HepG2 (cell line): ENCODE measurements around the gene ANO3. TPM values are rescaled to one million over a fixed set of nuclear protein-coding genes. Genes with fewer than 3 reads are reported as not detected.

Source experiments
- ATAC-seq: fragments of 200-7000 bp; cut with Tn5 transposase; 3 replicates; pipeline ENCODE4 v1.9.1; 2020; ENCODE audit warnings: mild to moderate bottlenecking, moderate library complexity
- BruUV-seq: library from RNA; stranded (reverse); fragments of 400-500 nt; replicated peaks from 2 replicates; lab custom pipeline; 2021; lab: Mats Ljungman, UMichigan
- CTCF ChIA-PET: fragments of 300-600 bp; formaldehyde crosslinking; extraction: SDS; loops from one replicate; lab custom pipeline; 2021; ENCODE audit warnings: low total read pairs, inconsistent platforms, low intra/inter-chr PET ratio; lab: Yijun Ruan, JAX
- POLR2A ChIA-PET: fragments of 350-600 bp; sonication (Branson Sonifier 250); formaldehyde crosslinking; loops from one replicate; lab custom pipeline; 2020; ENCODE audit warnings: antibody characterized with exemption, inconsistent platforms; lab: Yijun Ruan, JAX
- DNase-seq: peaks from one replicate; pipeline ENCODE4 v3.0.0-alpha.2; 2015; ENCODE audit warnings: low spot score
- FAIRE-seq: peaks from 3 replicates; lab custom pipeline; 2011; peaks lifted over from hg19 to GRCh38; lab: Jason Lieb, UNC
- H2AFZ ChIP-seq: one replicate; pipeline ENCODE4 v1.6.1; 2011; ENCODE audit warnings: low read length, inconsistent platforms
- H3K27ac ChIP-seq: fragments of 300-600 bp; 3 replicates; pipeline ENCODE4 v1.8.0; 2011; ENCODE audit warnings: mixed run types, mild to moderate bottlenecking, mixed read lengths, low read length, inconsistent platforms; ENCODE audit not compliant: insufficient read depth; ENCODE audit errors: extremely low read length
- H3K27me3 ChIP-seq, 2 experiments: fragments of 200-600 bp in 1 of 2; 2 replicates in 1 of 2; 3 replicates in 1 of 2; pipeline versions ENCODE4 v1.6.0 to v1.8.0; 2011; ENCODE audit warnings: low read length in 2 of 2, mild to moderate bottlenecking in 2 of 2, moderate library complexity in 2 of 2, inconsistent platforms in 1 of 2; ENCODE audit not compliant: insufficient read depth in 2 of 2, control insufficient read depth in 1 of 2
- H3K36me3 ChIP-seq, 2 experiments: fragments of 200-600 bp in 1 of 2; replicated peaks in 1 of 2; 2 replicates in 1 of 2; 3 replicates in 1 of 2; pipeline versions ENCODE4 v1.5.1 to v1.8.0; 2011; ENCODE audit warnings: low read length in 2 of 2, inconsistent platforms in 1 of 2; ENCODE audit not compliant: insufficient read depth in 2 of 2, control insufficient read depth in 1 of 2
- H3K4me1 ChIP-seq: 2 replicates; pipeline ENCODE4 v1.5.1; 2012; ENCODE audit warnings: low read length, inconsistent platforms; ENCODE audit not compliant: insufficient read depth
- H3K4me2 ChIP-seq: 2 replicates; pipeline ENCODE4 v1.6.0; 2011; ENCODE audit warnings: low read depth, low read length, inconsistent platforms
- H3K4me3 ChIP-seq, 3 experiments: fragments of 200-600 bp in 1 of 3; sonication (generic), shearing (Covaris generic) in 1 of 3; replicated peaks in 1 of 3; 2 replicates each; pipeline ENCODE4 v1.5.1; 2011 to 2016; ENCODE audit warnings: low read length in 3 of 3, inconsistent platforms in 2 of 3, low read depth in 2 of 3, mild to moderate bottlenecking in 2 of 3, control low read depth in 1 of 3, mixed read lengths in 1 of 3; ENCODE audit not compliant: insufficient read depth in 1 of 3
- H3K79me2 ChIP-seq: one replicate; pipeline ENCODE4 v1.6.1; 2011; ENCODE audit warnings: low read length, inconsistent platforms; ENCODE audit not compliant: insufficient read depth
- H3K9ac ChIP-seq: 2 replicates; pipeline ENCODE4 v1.6.0; 2011; ENCODE audit warnings: mild to moderate bottlenecking, low read depth, low read length, inconsistent platforms; ENCODE audit not compliant: insufficient read depth
- H3K9me3 ChIP-seq: 2 replicates; pipeline ENCODE4 v1.5.1; 2012; ENCODE audit warnings: mild to moderate bottlenecking, low read length
- H4K20me1 ChIP-seq: 2 replicates; pipeline ENCODE4 v1.6.0; 2011; ENCODE audit warnings: inconsistent platforms, mild to moderate bottlenecking, low read length, moderate library complexity; ENCODE audit not compliant: insufficient read depth
- CHCHD3 ChIP-seq: sonication (generic); formaldehyde crosslinking; IDR thresholded peaks from 2 replicates; pipeline ENCODE4 v1.8.0; 2022; ENCODE audit warnings: mild to moderate bottlenecking, missing genetic modification reagents, moderate library complexity
- IKZF5 ChIP-seq: IDR thresholded peaks from 2 replicates; pipeline ENCODE4 v1.6.1; 2018; ENCODE audit warnings: missing genetic modification reagents, mild to moderate bottlenecking, missing compliant biosample characterization
- ISL2 ChIP-seq: sonication (generic); formaldehyde crosslinking; IDR thresholded peaks from 2 replicates; pipeline ENCODE4 v1.5.0; 2020; ENCODE audit warnings: missing genetic modification reagents
- WGBS: methylation state at CpG from one replicate; pipeline ENCODE4 v1.1.6; 2017; ENCODE audit warnings: low lambda C conversion rate; 5-methylcytosine and 5-hydroxymethylcytosine counted together
- in situ Hi-C: cut with HindIII; loops from 2 replicates; pipeline ENCODE4 v1.10.0; 2017; ENCODE audit warnings: low pct_unique_long_range_greater_than_20kb; ENCODE audit not compliant: extremely low pct_ligation_motif_present
- intact Hi-C: fragments of 100-400 bp; cut with micrococcal nuclease; formaldehyde crosslinking; loops from one replicate; pipeline ENCODE4 v1.10.0; 2022; ENCODE audit not compliant: unreplicated experiment
- polyA plus RNA-seq, 8 experiments: library from polyadenylated mRNA; depleted of rRNA in 3 of 8; stranded (reverse) in 7 of 8; unstranded in 1 of 8; fragments of >200 nt; fragmentation: Illumina TruSeq in 4 of 8; extraction: Trizol in 4 of 8; gene quantifications; 2 replicates each; pipeline versions ENCODE4 v1.2.1 to v1.2.3, GENCODE V29; 2011 to 2016; ENCODE audit warnings: low read depth in 4 of 8, missing spikeins in 1 of 8, mixed read lengths in 1 of 8; ENCODE audit not compliant: insufficient read depth in 1 of 8
- total RNA-seq, 5 experiments: library from RNA; depleted of rRNA; stranded (reverse); fragments of >200 nt; fragmentation: Illumina TruSeq; extraction: Trizol; gene quantifications; 2 replicates each; pipeline ENCODE4 v1.2.3, GENCODE V29; 2016; ENCODE audit warnings: low read depth in 1 of 5
- TF ChIP-seq, protein P1 (sequence below): sonication (generic); formaldehyde crosslinking; IDR thresholded peaks from 2 replicates; pipeline ENCODE4 v1.8.0; 2022; ENCODE audit warnings: missing genetic modification reagents, mild to moderate bottlenecking, borderline replicate concordance
- TF ChIP-seq, protein P2 (sequence below): sonication (generic); formaldehyde crosslinking; IDR thresholded peaks from 2 replicates; pipeline ENCODE4; 2020; ENCODE audit warnings: missing genetic modification reagents, mild to moderate bottlenecking, borderline replicate concordance

The ANO3 gene
- total and polyA plus RNA-seq, 2 of the 13 experiments (the other 11 are each of a cell fraction or from before 2014, with no cell fraction given) = 0.17 to 0.44 TPM

- Histone ChIP-seq H3K4me2 (no peak overlapping the region), H3K79me2 (no peaks in the 10 kb centered on the region), H3K36me3 (no peaks in the 10 kb centered on the region), H3K9me3 (no peaks in the 10 kb centered on the region), H3K9ac (no peak overlapping the region), H3K4me1 (no peaks in the 10 kb centered on the region), H3K27ac (no peak overlapping the region), H2AFZ (no peak overlapping the region), H3K4me3 (no peak overlapping the region), H4K20me1 (no peaks in the 10 kb centered on the region), H3K27me3 (no peaks in the 10 kb centered on the region)
- ChIA-PET CTCF (no interaction called here), POLR2A (no interaction called here)
- no peak for DNase-seq
- in situ Hi-C loops (no loop called here), intact Hi-C loops (no loop called here)
- FAIRE-seq = no peak
- no peak for TF ChIP-seq CHCHD3 (CRISPR knock-in tag)
- no peak for TF ChIP-seq ISL2
- TF ChIP-seq IKZF5 (CRISPR knock-in tag) = no peak
- TF ChIP-seq, protein P1, sequence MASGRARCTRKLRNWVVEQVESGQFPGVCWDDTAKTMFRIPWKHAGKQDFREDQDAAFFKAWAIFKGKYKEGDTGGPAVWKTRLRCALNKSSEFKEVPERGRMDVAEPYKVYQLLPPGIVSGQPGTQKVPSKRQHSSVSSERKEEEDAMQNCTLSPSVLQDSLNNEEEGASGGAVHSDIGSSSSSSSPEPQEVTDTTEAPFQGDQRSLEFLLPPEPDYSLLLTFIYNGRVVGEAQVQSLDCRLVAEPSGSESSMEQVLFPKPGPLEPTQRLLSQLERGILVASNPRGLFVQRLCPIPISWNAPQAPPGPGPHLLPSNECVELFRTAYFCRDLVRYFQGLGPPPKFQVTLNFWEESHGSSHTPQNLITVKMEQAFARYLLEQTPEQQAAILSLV (CRISPR knock-in tag) = no peak
- TF ChIP-seq, protein P2, sequence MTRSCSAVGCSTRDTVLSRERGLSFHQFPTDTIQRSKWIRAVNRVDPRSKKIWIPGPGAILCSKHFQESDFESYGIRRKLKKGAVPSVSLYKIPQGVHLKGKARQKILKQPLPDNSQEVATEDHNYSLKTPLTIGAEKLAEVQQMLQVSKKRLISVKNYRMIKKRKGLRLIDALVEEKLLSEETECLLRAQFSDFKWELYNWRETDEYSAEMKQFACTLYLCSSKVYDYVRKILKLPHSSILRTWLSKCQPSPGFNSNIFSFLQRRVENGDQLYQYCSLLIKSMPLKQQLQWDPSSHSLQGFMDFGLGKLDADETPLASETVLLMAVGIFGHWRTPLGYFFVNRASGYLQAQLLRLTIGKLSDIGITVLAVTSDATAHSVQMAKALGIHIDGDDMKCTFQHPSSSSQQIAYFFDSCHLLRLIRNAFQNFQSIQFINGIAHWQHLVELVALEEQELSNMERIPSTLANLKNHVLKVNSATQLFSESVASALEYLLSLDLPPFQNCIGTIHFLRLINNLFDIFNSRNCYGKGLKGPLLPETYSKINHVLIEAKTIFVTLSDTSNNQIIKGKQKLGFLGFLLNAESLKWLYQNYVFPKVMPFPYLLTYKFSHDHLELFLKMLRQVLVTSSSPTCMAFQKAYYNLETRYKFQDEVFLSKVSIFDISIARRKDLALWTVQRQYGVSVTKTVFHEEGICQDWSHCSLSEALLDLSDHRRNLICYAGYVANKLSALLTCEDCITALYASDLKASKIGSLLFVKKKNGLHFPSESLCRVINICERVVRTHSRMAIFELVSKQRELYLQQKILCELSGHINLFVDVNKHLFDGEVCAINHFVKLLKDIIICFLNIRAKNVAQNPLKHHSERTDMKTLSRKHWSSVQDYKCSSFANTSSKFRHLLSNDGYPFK = no peak
- WGBS = 11% methylated on average over 1 of the region's 1 CpG
- no peak for ATAC-seq
- no TSS peak for BruUV-seq
Measured at GRCh38 chr11:26626346-26626745, 294.4 kb downstream of the ANO3 start.
